ENCODE data around the gene SDF4.

DNA sequence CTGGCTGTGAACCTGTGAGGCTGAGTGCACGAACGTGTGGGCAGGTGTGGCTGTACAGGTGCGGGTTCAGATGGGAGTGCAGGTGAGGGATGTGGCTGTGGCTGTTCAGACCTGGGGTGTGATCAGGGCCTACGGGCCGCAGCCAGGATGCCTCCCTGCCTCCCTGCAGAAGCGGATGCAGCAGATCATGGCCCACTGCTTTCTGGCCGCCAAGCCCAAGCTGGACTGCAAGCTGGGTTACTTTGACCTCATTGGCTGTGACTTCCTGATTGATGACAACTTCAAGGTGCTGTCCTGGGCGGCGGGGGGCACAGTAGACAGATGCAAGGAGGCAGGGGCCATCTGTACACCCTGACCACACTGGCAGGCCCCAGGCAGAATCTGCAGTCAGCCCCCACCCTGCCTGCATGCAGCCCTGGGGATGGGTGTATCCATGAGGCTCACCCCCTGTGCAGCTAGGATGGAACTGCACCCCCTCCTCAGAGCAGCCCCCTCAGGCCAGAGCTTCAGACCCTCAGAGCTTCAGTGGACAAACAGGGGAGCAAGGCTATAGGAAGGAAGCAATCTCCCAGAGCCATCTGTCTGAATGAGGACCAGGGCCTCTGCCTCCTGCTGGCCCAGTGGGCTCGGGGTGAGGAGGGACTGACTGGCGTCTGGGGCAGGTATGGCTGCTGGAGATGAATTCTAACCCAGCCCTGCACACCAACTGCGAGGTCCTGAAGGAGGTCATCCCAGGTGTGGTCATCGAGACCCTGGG, 35.2 kb downstream of the SDF4 start:
- TF ChIP-seq CTCF (IDR thresholded peaks at IDR 0.05 in 8 of 11, conservative IDR thresholded peaks at IDR 0.05 in 3 of 11) (no peak), POLR2AphosphoS5 (IDR thresholded peaks at IDR 0.05) (no peak), POLR2A (IDR thresholded peaks at IDR 0.05) (no peak)
